IPS-NIHi7 (cell line): ENCODE measurements around the gene NSD2.
A peak's percentile ranks its signal among the peaks of the same experiment; 100 is the strongest.

Experiments used
- DNase-seq: peaks from one replicate; pipeline ENCODE4 v3.0.0; 2012; ENCODE audit warnings: mixed read lengths; ENCODE audit errors: extremely low spot score

The NSD2 gene

GRCh38 chr4:1864076-1865008 lies 6.9 kb upstream of the NSD2 start:
- DNase-seq = no peak

GRCh38 chr4:1866189-1866661 lies 5.0 kb upstream of the NSD2 start:
- no peak for DNase-seq

- DNase-seq = no peak
These were observed 2.9 kb upstream of the NSD2 start for GRCh38 chr4:1868293-1868692.

GRCh38 chr4:1868912-1869311 lies 2.3 kb upstream of the NSD2 start:
- DNase-seq = no peak

- peak; percentile 55 for DNase-seq
These were observed 1.5 kb upstream of the NSD2 start for GRCh38 chr4:1869530-1870327.

- peak; percentile 82 for DNase-seq
These were observed 940 bp upstream of the NSD2 start for GRCh38 chr4:1870328-1870577.

GRCh38 chr4:1871471-1872021 lies 353 bp downstream of the NSD2 start:
- DNase-seq = peak; percentile 53

- DNase-seq = no peak
These were observed 1.7 kb downstream of the NSD2 start for GRCh38 chr4:1872870-1873269.

- no peak for DNase-seq
These were observed 2.1 kb downstream of the NSD2 start for GRCh38 chr4:1873291-1873690.

GRCh38 chr4:1873776-1874175 lies 2.6 kb downstream of the NSD2 start:
- no peak for DNase-seq

GRCh38 chr4:1874201-1874600 lies 3.0 kb downstream of the NSD2 start:
- no peak for DNase-seq

GRCh38 chr4:1879485-1879884 lies 8.3 kb downstream of the NSD2 start:
- no peak for DNase-seq

GRCh38 chr4:1880332-1880731 lies 9.1 kb downstream of the NSD2 start:
- DNase-seq = no peak

- DNase-seq = no peak
These were observed 11.7 kb downstream of the NSD2 start for GRCh38 chr4:1882850-1883271.

GRCh38 chr4:1883583-1883982 lies 12.4 kb downstream of the NSD2 start:
- no peak for DNase-seq

GRCh38 chr4:1885414-1885813 lies 14.2 kb downstream of the NSD2 start:
- no peak for DNase-seq

- DNase-seq = no peak
These were observed 15.9 kb downstream of the NSD2 start for GRCh38 chr4:1887052-1887451.

GRCh38 chr4:1890979-1891570 lies 19.9 kb downstream of the NSD2 start:
- no peak for DNase-seq

- DNase-seq = no peak
These were observed 24.9 kb downstream of the NSD2 start for GRCh38 chr4:1895971-1896657.

- no peak for DNase-seq
These were observed 25.4 kb downstream of the NSD2 start for GRCh38 chr4:1896658-1896991.

GRCh38 chr4:1898007-1898406 lies 26.8 kb downstream of the NSD2 start:
- DNase-seq = no peak

- no peak for DNase-seq
These were observed 27.5 kb downstream of the NSD2 start for GRCh38 chr4:1898681-1899080.
